Hindlimb muscle (tissue), 1 donor: ENCODE measurements around the gene DCLK2. TPM values are rescaled to one million over a fixed set of nuclear protein-coding genes. Genes with fewer than 3 reads are reported as not detected.

Experiments
- DNase-seq: peaks from one replicate; pipeline ENCODE4 v3.0.0-alpha.2; 2013
- polyA plus RNA-seq: library from polyadenylated mRNA; unstranded; fragments of 120-200 nt; gene quantifications from one replicate; pipeline ENCODE4 v1.2.1, GENCODE V29; 2013; ENCODE audit not compliant: insufficient read length

DCLK2 gene
- polyA plus RNA-seq, 1 donor, result 9.4 TPM

DNA sequence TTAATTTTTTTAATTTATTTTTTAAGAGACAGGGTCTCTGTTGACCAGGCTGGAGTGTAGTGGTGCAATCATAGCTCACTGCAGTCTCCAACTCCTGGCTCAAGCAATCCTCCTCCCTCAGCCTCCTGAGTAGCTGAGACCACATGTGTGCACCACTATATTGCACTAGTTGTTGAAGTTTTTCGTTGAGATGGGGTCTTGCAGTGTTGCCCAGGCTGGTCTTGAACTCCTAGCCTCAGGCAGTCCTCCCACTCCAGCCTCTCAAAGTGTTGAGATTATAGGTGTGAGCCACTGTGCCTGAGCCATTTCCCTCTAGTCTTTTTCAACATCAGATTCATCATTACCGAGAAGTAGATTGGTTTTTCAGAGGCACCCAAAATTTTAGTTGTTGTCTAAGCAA, 165.7 kb downstream of the DCLK2 start:
- no peak for DNase-seq

DNA sequence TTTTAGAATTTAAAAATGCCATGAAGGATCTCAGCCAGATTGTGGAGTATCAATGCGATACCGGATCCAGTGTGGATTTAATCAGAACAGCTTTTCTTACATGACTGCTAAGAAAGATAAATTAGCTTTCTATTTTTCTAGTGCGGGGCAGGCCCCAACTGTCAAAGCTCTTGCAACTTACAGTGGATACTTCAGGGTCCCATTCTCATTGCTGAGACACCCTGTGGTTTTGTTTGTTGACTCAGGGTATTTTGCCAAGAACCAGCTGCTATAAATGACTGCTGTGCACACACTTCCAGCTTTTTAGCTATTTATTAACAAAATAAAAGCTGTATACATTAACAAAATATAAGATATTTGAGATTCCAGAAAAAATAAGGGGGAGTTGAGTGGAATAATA, 166.4 kb downstream of the DCLK2 start:
- DNase-seq, result no peak

DNA sequence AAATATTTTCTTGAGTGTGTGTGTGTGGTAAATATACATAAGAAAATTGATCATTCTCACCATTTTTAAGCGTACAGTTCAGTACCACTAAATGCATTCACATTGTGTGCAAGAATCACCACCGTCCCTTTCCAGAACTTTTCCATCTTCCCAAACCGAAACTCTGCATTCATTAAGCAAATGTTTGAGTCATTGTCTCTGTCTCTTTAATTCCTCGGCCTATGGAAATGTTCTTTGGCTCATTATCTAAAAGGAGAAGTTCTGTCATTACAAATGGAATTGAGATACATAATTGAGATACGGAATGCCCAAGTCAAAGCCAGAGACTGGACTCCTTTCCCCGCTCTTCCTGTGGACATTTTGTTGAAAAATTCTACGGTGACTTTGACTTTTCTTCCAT, 168.9 kb downstream of the DCLK2 start:
- DNase-seq, result no peak

DNA sequence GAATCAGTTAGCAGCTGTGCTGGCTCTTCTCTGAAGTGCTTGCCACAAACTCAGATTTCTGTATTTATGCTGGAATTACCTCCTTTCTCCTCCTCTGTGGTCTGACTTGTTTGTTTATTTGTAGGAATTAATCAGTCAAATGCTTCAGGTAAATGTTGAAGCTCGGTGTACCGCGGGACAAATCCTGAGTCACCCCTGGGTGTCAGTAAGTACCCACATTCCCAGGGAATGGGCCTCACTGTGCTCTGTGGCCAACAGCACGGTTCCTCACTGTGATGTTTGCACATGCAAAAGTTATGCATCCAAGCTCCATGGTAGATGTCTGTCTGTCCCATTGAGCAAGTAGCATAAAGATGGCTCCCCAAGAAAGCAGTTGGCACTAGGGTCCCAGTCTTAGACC, 169.9 kb downstream of the DCLK2 start:
- no peak for DNase-seq

DNA sequence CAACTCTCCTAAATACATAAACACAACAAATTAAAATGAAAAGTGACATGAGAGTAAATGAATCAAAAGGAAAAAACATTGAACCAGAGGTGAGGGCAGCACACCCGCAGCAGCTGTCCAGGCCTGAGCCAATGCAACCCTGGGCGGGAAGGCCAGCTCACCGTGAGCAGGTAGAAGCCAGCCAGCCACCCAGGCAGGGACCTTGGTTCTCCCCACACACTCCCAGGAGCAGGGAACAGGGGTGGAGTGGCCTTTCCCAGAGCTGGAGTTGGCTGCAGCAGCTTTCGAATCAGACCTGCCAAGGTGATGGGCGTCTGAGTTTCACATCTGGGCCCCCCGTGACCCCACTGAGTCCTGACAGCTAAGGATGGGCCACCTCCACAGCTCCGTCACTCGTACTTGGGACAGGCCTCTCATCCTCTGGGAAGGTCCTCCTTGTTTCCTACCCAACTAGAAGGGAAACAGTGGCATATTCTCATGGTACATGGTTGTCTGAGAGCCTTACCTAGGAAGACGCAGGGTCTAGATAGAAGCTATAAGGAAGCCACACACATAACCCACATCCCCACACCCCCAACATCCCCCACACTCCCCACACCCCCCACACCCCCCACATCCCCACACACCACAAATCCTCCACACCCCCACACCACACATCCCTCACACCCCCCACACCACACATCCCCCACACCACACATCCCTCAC, 172.2 kb downstream of the DCLK2 start:
- DNase-seq, result no peak

DNA sequence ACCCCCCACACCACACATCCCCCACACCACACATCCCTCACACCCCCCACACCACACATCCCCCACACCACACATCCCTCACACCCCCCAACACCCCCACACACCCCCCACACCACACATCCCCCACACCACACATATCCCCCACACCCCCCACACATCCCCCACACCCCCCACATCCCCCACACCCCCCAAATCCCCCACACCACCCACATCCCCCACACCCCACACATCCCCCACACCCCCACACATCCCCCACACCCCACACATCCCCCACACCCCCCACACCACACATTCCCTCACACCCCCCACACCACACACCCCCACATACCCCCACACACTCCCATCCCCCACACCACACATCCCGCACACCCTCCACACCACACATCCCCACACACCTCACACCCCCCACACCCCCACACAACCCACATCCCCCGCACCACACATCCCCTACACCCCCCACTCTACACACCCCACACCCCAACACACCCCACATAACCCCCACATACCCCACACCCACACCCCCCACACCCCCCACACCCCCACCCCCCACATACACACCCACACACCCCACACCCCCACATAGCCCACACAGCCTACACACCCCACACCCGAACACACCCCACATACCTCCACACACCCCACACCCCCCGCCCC, 172.9 kb downstream of the DCLK2 start:
- no peak for DNase-seq

DNA sequence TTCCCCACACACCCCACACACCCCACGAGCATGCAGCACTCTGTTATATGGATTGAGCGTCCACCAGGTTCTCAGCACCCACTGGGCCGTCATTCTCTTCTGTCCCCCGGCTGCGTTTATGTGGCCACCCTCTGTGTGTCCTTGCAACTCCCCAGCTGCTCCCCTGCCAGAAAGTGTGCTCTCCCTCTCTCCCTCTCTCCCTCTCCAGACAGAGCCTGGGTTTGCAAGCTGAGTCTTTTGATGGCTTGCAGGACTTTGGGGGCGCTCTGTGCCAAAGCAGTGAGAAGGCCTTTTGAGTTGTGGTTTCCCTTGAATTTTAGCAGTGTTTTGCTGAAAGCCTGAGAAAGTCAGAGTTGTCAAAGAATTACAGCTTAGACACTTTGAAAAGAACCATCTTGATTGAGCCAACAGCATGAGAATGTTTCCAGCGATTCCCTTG, 173.5 kb downstream of the DCLK2 start:
- DNase-seq, result no peak

DNA sequence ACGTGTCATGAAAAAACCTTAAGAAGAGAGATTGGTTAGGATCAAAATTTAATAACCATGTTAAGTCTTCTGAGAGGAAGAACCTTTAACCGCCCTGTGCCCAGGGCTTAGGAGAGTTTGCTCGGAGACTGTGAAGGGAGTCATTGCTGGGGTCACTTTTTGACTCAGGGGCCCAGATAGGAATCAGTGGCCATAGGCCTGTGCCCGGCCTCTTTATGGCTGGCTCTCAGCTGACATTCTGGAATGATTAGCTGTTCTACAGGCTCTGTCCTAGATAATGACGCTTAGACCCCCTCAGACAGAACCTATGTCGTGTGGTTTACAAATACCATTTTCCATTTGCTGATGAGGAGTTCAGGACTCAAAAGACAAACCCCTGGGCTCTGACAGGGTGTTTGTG, 174.1 kb downstream of the DCLK2 start:
- DNase-seq, result no peak

DNA sequence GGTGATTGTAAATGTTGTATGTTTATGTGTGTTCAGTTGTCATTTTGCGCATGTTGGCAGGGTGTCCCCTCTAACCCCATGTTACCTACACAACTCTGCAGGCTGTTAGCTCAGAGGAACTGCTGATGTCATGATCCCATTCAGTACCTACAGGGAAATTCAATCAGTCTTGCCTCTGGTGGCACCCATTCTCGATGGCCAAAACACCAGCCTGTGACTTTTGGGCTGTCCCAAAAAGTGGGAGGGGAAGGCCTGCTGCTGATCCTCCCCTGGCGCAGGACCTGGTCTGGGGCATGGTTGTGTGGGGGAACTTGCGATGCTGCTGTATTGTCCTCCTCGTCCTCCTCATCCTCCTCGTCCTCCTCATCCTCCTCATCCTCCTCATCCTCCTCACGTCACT, 174.5 kb downstream of the DCLK2 start:
- DNase-seq, result no peak

DNA sequence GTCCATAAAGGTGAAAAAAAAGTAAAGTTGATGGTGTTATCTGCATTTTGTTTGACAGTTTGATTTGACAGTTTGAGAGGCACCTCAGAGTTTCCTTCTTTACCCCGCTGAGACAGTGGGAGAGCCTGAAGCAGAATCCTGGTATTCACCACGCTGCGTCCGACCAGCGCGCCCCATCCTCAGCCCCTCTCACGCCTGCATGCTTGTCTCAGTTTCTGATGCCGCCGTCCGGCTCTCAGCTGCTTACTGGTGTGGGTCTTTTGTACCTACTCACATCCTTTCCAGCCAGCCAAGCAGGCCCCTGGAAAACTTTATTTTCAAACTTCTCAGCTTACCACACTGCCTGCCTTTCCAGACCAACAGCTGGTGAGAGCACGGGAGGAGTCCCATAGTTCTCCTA, 175.2 kb downstream of the DCLK2 start:
- DNase-seq, result no peak

DNA sequence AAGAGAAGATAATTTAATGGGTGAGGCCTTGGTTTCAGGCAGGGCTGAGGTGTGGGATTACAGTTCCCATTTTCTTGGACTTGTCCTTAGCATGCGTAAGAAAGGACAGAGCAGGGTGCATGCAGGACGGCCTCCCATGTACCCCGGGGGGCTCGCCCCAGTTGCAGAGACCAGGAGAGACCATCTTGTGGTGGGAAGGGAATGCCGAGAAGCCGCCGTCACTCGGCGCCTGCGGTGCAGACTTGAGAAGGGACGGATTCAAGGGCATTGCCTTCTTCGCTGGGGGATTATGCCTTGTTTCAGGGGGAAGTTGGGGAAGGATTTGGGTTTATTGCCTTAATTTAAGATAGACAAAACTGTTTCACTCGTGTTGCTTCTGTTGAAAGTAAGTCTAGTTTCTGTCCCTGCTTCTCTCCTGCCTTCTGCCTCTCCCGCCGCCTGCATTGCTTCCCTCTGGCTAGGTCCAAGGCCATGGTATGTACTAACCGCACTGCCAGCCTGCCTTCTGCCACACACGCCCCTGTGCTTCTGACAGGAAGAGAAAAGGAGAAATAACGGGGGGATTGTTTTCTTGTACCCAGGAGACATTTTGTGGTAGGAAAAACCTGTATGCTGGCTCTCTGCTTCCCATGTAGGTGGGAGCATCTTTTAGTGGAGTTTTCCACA, 175.9 kb downstream of the DCLK2 start:
- DNase-seq, result no peak

DNA sequence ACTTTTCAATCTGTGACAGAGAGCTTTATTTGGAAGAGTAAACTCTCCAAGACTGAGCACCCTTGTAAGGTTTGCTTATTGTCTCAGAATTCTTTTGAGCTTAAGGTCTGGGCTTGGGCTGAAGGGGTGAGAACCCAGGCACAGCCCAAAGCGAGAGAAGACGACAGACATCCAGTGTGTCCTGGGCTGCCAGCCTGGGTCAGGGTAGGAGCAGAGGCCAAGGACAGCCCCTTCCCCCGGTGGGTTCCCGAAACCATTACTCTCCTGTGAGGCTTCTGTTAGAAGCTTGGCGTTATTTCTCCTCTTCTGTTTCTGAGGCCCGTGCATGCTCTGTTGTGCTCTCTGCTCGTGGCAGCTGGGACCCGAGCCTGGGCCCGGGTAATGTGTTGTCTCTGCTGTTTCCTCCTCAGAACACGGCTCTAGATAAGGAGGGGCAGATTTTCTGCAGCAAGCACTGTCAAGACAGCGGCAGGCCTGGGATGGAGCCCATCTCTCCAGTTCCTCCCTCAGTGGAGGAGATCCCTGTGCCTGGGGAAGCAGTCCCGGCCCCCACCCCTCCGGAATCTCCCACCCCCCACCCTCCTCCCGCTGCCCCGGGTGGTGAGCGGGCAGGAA, 177.5 kb downstream of the DCLK2 start:
- no peak for DNase-seq

DNA sequence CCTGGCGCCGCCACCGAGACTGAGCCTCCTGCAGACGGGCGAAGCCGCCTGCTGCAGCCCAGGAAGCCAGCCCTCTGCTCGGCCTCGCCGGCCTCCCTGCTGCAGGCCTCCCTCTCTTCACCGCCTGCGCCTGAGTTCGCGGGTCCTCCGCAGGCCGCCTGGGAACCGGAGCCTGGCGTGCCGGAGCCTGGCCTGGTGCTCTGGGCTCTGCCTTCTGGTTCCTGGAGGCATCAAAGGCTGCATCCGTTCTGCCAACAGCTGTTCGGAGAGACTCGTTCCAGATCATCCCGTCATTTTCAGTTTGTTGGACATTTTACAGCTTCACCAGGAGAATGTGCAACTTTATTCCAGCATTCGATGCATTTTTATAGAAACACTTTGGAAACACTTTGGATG, 178.0 kb downstream of the DCLK2 start:
- no peak for DNase-seq

DNA sequence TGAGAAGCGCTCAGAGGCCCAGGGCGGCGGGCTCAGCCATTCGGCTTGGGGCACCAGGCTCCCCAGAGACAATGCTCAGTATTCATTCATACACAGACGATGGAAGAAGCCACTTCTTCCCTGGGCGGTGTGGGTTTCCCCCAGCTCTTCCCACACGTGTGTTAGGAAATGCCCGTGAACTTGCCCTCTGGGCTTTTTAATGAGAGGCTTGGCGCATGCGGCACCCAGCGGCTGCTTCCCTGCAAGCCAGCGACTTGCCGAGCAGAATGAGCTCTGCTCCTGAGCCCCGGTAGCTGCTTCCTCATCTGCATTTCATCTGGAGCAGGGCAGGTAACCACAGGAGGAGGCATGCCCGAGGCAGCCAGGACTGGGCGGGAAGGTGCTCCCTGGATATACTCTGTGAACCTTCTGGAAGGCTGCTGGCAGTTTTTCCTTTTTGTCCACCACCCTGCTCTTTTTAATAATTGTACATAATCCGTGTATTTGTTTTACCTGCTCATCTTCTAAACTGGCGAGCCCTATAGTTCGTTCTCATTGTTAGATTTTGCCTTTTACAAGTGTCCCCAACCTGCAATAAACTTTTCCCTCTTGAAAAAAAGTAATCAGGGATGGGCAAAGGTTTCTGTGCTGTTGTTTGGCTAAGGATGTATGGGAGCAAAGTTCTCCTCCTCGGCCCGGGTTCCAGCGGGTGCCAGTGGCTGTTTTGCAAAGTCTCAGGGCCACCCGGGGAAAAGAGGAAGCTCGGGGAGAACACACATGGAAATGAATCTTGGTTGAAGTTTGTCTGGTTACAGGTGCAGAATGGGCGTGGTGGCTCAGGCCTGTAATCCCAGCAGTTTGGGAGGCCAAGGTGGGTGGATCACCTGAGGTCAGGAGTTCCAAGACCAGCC, 178.8 kb downstream of the DCLK2 start:
- DNase-seq, result no peak

DNA sequence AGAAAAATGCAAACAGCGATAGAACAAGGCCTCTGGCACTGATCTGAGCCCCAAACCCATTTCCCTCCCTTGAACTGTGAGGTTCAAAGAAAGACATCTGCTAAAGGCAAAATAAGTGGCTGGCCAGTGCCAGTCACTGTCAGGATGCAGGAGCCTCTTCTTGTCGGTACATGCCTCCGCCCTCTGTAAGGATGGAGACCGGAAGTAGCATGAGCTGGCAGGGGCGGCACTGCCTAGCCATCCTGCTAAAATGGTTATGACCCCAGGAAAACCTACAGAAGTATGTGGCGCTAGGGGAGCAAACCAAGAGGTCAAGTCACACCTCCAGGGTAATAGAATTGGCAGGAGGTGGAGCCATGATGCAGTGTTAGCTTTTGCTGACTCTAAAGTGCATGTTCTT, 180.3 kb downstream of the DCLK2 start:
- DNase-seq, result no peak

DNA sequence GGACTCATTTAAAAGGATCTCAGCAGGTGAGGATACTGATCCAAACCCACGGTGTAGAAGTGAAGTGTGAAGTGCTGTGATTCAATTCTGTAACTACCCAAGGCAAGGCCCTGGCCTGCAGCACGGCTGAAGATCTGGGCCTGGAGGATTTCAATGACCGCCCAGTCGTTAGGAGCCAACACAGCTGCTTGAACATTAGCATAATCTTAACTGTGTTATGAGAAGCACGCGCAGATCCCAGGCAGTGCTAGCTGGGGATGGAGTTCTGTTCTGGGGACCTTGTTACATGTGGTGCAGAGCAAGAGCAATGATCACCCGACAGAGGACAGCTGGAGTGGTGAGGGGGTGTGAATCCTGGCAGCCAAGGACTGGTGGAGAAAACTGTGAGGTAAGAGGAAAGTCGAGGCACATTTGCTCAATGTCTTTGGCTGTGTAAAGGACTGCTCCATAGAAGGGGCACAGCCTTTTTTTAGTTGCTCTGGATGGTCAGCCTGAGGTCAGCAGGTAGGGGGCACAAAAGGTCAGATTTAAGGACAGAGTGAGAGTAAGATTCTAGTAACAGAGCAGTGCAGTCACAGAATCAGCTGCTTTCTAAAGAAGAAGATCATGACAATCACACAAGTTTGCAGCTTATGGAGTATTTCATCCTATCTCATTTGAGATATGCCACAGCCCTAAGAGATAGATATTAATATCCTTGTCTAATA, 181.8 kb downstream of the DCLK2 start:
- peak; percentile 47 for DNase-seq

DNA sequence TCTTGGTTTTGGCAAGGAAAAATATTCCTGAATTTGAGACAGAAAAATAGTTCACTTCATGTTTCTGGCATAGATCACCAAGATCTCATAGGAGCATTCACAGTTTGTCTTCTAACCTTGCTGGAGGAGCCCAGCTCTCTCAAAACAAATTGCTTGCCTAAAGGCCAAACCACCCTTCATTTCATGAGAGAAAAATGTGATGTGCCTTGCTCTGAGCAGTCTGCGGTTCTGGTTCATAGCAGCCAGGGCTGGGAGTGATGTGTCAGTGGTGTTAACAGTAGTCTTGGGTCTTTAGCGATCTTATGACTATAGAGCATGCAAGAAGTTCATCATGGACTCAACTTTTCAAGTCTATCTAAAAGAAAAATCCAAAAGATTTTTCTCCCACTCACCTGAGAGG, 183.3 kb downstream of the DCLK2 start:
- no peak for DNase-seq

DNA sequence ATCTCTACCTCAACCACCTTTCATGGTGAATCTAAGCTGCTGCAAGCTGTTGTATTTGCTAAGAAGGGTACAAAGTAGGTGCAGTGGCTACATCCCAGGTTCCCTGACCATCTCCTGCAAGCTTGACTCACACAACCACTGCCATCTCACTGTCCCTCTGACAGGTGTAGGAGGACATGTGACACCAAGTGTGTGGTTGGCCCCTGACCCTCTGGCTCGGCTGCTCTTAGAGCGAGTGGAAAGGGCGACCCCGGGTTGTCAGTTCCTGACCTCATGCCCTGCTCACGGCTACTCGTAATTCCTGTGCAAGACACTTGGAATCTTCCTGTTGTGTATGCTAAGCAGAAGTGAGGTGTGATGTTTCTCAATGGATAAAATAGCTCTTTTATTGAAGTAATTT, 184.4 kb downstream of the DCLK2 start:
- DNase-seq, result no peak

DNA sequence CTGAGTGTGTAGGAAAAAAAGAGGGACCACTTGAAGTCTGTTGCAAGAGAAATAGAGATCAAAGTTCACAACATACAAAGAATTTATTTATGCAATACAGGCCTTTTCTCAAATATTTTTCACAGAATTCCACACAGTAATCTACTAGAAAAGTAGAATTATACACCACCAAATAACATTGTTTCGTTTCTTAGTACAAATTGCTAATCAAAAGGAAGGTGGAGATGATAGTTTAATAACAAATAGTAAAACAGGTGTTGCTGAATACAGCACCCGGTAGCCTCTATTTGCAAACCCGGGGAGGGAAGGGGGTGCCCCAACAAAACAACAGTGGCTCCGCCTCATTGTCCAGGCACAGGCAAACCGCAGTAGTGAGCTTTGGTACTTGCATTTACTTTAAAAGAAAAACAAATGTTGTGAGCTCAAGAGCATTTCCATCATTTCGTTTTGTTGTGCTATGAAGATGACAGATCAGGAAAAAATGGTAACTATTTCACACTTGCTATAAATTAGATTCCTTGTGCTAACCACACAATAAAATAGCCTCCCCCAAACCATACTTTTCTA, 186.4 kb downstream of the DCLK2 start:
- no peak for DNase-seq

DNA sequence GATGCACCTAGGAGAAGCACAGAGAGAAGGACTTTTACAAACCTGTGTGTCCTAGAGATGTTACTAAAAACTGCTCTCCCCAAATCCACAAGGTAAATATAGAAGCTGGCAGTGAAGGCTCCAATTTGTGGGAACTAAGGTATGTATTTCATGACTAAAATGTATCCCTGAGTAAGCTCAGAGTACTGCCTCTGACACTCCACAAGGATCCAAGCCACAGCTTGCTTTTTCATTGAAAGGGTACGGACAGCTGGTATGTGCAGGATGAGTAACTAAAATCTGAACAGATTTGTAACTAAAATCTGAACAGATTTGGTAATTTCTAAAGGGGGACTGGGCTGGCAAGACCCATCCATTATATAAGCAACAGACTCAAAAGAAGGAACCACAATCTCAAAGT, 187.6 kb downstream of the DCLK2 start:
- DNase-seq, result no peak

DNA sequence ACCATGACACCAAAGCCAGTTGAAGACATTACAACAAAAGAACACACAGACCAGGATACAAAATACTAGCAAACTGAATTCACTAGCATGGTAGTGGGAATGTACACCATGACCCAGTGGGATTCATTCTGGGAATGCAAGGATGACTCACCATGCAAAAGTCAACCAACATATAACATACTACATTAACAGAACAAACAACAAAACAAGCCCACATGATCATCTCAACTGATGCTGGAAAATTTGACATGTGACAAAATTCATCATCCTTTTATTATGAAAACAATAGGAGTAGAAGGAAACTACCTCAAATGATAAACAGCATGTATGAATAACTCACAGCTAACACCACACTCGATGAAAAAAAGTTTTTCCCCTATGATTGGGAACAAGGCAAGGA, 190.2 kb downstream of the DCLK2 start:
- no peak for DNase-seq

DNA sequence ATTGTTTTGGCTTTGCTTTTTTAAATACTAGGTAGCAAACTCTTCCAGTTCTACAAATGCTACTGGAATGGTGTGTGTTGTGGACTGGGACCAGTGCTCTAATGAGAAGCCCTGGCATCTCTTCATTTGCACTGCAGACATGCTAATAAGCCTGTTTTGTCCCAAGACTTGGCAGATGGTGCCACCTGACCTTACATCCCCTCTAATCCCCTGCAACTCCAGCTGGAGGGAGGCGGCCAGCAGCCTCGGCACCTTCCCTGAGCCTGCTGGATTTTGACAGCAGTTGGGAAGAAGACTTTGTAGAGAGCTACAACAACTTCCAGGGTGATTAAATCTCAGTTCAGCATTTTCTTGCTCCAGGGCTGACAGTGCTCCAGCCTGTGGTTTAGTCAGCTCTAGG, 200.0 kb downstream of the DCLK2 start:
- DNase-seq, result no peak
